M059J (cell line): ENCODE measurements around the gene GUCY2D. TPM values are rescaled to one million over a fixed set of nuclear protein-coding genes. Genes with fewer than 3 reads are reported as not detected.

Experiments used
- DNase-seq: peaks from one replicate; pipeline ENCODE4 v3.0.0-alpha.2; 2012; ENCODE audit warnings: low read depth
- total RNA-seq: library from RNA; depleted of rRNA; stranded (reverse); fragments of >200 nt; shearing (Covaris generic); gene quantifications from 2 replicates; pipeline ENCODE4 v1.2.3, GENCODE V29; 2014

GUCY2D gene
- total RNA-seq, 1 experiment from 2014 or later: not detected

DNA sequence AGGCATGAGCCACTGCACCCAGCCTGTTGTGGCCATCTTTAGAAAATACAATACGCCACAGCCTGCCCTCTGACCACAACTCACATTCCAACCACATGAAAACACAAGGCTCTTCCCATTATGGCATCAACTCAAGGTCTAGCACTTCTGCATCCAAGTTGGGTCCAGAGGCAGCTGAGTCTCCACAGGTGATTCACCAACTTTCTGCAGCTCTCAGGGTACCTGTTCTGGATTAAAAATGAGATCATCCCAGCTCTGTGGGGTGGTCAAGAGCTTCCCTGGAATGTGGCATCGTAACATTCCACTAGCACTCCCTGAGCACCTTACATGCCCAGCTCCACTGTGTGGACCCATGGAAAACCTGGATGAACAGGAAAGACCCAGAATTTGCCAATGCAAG lies 9.9 kb upstream of the GUCY2D start:
- peak; percentile 84 for DNase-seq

- peak; percentile 27 for DNase-seq
These were observed 9.5 kb upstream of the GUCY2D start for GRCh38 chr17:7992924-7993323.

DNA sequence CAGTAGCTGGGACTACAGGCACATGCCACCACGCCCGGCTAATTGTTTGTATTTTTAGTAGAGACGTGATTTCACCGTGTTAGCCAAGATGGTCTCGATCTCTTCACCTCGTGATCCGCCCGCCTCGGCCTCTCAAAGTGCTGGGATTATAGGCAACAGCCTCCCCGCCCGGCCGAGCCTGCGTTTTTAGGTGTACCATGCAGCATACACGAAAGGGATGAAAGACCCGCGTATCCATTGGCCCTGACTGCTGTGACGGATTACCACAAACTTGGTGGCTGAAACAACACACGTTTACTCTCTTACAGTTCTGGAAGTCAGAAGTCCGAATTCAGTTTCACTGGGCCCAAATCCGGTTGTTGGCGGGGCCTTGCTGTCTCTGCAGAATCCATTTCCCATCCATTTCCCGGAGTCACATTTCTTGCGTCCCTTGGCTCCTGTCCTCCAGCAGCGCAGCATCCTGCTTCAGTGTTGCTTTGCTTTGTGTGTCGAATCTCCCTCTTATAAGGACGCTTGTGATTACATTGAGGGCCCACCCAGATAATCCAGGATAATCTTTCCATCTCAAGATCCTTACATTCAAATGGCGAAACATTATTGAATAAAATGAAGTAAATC lies 8.3 kb upstream of the GUCY2D start:
- no peak for DNase-seq

DNA sequence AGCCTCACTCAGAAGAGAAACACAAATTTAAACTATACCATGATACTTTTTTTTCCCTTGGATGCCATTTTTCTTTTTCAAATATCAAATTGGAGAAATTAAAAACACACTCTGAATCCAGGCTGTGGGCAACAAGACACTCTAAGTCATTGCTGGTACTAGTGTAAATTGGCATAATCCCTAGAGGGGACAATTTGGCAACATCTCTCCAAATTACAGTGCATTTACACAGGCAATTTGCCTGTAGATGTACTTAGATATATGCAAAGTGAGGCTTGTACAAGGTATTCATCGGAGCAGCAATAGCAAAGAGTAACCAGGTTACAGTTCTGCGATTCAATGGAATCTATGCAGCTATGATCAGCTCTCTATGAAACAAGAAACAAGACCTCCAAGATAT lies 6.7 kb upstream of the GUCY2D start:
- no peak for DNase-seq

- DNase-seq: peak; percentile 43
These were observed 5.2 kb upstream of the GUCY2D start for GRCh38 chr17:7997186-7997585.

GRCh38 chr17:8002721-8003593 lies 542 bp downstream of the GUCY2D start:
- no peak for DNase-seq

- DNase-seq: no peak
These were observed 1.3 kb downstream of the GUCY2D start for GRCh38 chr17:8003594-8004181.

GRCh38 chr17:8004899-8005298 lies 2.5 kb downstream of the GUCY2D start:
- peak; percentile 53 for DNase-seq

DNA sequence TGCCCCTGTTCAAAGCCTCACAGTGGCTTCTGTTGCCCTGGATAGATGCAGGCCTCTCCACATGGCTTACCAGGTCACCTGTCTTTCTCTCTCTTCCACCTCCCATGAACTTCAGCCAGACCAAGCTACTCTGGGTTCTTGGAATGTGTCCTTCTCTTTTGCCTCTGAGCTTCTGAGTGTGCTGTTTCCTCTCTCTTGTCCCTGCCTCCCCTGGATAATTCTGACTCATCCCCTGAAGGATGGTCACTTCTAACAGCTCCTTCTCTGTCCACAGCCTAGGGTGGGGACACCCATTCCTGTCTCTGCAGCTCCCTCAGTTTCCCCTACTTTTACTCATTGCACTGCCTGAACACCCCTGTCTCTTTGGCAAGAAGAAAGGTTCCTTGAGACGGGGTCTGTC lies 2.9 kb downstream of the GUCY2D start:
- DNase-seq: peak; percentile 45

GRCh38 chr17:8005967-8006730 lies 3.7 kb downstream of the GUCY2D start:
- peak; percentile 9 for DNase-seq

DNA sequence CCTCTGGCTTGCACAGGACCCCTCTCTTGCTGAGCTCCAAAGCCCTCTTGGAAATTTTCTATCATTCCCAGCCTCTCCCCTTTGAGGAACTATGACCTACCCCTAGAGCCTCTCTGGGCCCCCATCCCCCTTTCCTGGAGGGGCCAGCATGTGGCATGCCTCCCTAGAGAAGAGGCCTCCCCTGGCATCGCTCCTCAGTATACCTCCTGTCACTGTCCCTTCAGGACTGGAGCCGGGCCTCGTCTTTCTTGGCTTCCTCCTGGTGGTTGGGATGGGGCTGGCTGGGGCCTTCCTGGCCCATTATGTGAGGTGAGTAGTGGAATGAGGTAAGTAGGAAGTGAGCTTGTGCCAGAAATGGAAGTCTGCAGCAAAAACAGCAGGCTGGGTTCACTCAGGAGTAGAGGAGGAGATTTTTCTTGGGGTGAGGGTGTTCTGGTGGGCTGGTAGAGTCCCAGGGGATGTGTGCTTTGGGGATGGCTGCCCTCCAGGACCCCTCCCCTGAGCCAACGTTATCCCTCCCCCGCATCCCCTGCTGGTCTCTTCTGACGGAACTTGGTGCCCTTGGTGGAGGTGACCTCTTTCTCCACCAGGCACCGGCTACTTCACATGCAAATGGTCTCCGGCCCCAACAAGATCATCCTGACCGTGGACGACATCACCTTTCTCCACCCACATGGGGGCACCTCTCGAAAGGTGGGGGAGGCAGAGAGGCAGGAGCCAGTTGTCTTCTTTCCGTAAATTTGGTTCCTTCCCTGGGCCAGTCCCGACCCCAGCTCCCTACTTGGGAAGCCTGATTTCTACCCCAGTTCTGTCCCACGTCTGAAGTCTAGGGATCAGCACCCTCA lies 4.6 kb downstream of the GUCY2D start:
- DNase-seq: no peak

- DNase-seq: no peak
These were observed 5.4 kb downstream of the GUCY2D start for GRCh38 chr17:8007836-8008235.

GRCh38 chr17:8012045-8012580 lies 9.7 kb downstream of the GUCY2D start:
- no peak for DNase-seq

GRCh38 chr17:8012996-8013640 lies 10.7 kb downstream of the GUCY2D start:
- no peak for DNase-seq

- DNase-seq: no peak
These were observed 11.5 kb downstream of the GUCY2D start for GRCh38 chr17:8013731-8014557.

GRCh38 chr17:8014558-8014850 lies 12.1 kb downstream of the GUCY2D start:
- no peak for DNase-seq

DNA sequence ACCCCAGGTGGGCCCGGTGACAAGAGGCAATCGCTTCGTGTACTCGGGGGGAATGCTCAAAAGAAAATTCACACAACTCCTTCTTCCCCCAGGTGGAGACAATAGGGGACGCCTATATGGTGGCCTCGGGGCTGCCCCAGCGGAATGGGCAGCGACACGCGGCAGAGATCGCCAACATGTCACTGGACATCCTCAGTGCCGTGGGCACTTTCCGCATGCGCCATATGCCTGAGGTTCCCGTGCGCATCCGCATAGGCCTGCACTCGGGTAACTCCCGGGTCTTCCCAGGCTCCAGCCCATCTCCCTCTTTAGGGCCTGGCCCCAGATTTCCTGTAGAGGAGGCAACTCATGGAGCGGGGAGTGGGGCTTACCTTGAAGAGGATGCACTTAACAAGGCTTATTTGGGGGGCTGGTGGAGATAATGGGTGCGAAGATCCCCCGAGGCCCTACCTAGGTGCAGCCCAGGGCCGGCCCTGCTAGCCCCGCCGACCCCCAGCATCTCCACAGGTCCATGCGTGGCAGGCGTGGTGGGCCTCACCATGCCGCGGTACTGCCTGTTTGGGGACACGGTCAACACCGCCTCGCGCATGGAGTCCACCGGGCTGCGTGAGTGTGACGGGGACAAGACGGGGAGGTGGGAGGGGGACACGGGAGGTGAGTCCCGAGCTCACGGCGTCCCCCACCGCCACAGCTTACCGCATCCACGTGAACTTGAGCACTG lies 13.0 kb downstream of the GUCY2D start:
- no peak for DNase-seq

DNA sequence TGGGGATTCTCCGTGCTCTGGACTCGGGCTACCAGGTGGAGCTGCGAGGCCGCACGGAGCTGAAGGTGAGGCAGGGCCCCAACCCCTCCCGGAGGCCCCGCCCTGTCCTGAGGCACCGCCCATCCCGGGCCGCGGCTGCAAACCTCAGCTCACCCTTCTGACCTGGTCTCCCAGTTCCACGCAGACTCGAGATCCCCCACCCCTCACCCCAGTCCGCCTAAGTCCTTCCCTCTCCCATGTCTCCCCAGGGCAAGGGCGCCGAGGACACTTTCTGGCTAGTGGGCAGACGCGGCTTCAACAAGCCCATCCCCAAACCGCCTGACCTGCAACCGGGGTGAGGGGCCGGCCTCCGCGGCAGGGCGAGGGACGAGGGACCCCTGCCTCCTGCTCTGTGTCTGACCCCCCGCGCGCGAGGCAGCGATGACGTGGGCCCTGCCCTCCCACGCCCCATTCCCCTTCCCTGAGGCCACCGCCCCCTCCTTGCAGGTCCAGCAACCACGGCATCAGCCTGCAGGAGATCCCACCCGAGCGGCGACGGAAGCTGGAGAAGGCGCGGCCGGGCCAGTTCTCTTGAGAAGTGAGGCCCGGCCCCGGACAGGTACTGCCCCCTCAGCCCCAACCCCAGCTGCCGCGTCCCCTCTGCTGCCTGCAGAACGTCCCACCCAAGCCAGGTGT lies 13.7 kb downstream of the GUCY2D start:
- no peak for DNase-seq
